HEK293 (cell line): ENCODE measurements around the gene SUPV3L1.

ENCODE experiments used
- CTCF ChIA-PET: fragments of 350-600 bp; formaldehyde crosslinking; extraction: SDS; loops from one replicate; lab custom pipeline; 2021; ENCODE audit warnings: antibody characterized with exemption; lab: Yijun Ruan, JAX
- POLR2A ChIA-PET: fragments of 300-600 bp; formaldehyde crosslinking; extraction: SDS; loops from one replicate; lab custom pipeline; 2020; ENCODE audit warnings: antibody characterized with exemption, inconsistent platforms; lab: Yijun Ruan, JAX
- H3K27ac ChIP-seq: fragments of 200-500 bp; sonication (Bioruptor generic); 2 replicates; pipeline ENCODE4 v1.5.1; 2014; ENCODE audit warnings: low read depth, low read length, control low read depth, inconsistent platforms; ENCODE audit errors: extremely low read depth
- H3K36me3 ChIP-seq, 2 experiments: fragments of 200-500 bp in 1 of 2; sonication (Bioruptor generic) in 1 of 2; 1 replicate in 1 of 2; 2 replicates in 1 of 2; pipeline ENCODE4 v1.5.1; 2014 to 2017; ENCODE audit warnings: inconsistent platforms in 2 of 2, low read length in 2 of 2; ENCODE audit not compliant: control insufficient read depth in 2 of 2, insufficient read depth in 1 of 2
- H3K4me1 ChIP-seq: fragments of 200-500 bp; sonication (Bioruptor generic); 2 replicates; pipeline ENCODE4 v1.5.1; 2014; ENCODE audit warnings: mild to moderate bottlenecking, low read length, inconsistent platforms; ENCODE audit not compliant: control insufficient read depth, insufficient read depth
- H3K4me3 ChIP-seq: 2 replicates; pipeline ENCODE4 v1.5.1; 2011; ENCODE audit warnings: low read depth, mild to moderate bottlenecking, control low read depth, low read length, moderate library complexity
- H3K9me3 ChIP-seq: fragments of 200-500 bp; sonication (Bioruptor generic); 2 replicates; pipeline ENCODE4 v1.5.1; 2014; ENCODE audit warnings: low read depth, low read length, inconsistent platforms; ENCODE audit not compliant: control insufficient read depth, insufficient read depth
- AEBP2 ChIP-seq: fragments of 450-650 bp; formaldehyde crosslinking; IDR thresholded peaks from 2 replicates; pipeline ENCODE4 v1.5.1; 2016; ENCODE audit warnings: missing biosample characterization, missing genetic modification characterization, borderline replicate concordance
- GLI4 ChIP-seq: fragments of 450-650 bp; formaldehyde crosslinking; IDR thresholded peaks from 2 replicates; pipeline ENCODE4 v1.5.1; 2016; ENCODE audit warnings: missing biosample characterization, missing genetic modification characterization
- INSM2 ChIP-seq: fragments of 450-650 bp; formaldehyde crosslinking; IDR thresholded peaks from 2 replicates; pipeline ENCODE4 v1.5.1; 2016; ENCODE audit warnings: missing biosample characterization, missing genetic modification characterization
- PRDM2 ChIP-seq: fragments of 450-650 bp; formaldehyde crosslinking; IDR thresholded peaks from 2 replicates; pipeline ENCODE4 v1.5.1; 2016; ENCODE audit warnings: missing biosample characterization, missing genetic modification characterization, borderline replicate concordance
- PRDM6 ChIP-seq: fragments of 450-650 bp; formaldehyde crosslinking; IDR thresholded peaks from 2 replicates; pipeline ENCODE4 v1.5.1; 2017; ENCODE audit warnings: missing biosample characterization, missing genetic modification characterization
- ZBTB44 ChIP-seq: fragments of 450-650 bp; IDR thresholded peaks from 2 replicates; pipeline ENCODE4 v1.5.1; 2018; ENCODE audit warnings: missing biosample characterization, mild to moderate bottlenecking, missing genetic modification characterization
- ZBTB49 ChIP-seq: fragments of 450-650 bp; formaldehyde crosslinking; IDR thresholded peaks from 2 replicates; pipeline ENCODE4 v1.5.1; 2016; ENCODE audit warnings: missing biosample characterization, missing genetic modification characterization, low read depth
- ZBTB6 ChIP-seq: fragments of 450-650 bp; formaldehyde crosslinking; IDR thresholded peaks from 2 replicates; pipeline ENCODE4 v1.5.1; 2017; ENCODE audit warnings: missing biosample characterization, missing genetic modification characterization
- ZIC2 ChIP-seq: fragments of 450-650 bp; formaldehyde crosslinking; IDR thresholded peaks from 2 replicates; pipeline ENCODE4 v1.5.1; 2016; ENCODE audit warnings: missing biosample characterization, missing genetic modification characterization
- ZNF280C ChIP-seq: fragments of 450-650 bp; formaldehyde crosslinking; IDR thresholded peaks from 2 replicates; pipeline ENCODE4 v1.5.1; 2016; ENCODE audit warnings: missing biosample characterization, missing genetic modification characterization
- ZNF398 ChIP-seq: fragments of 450-650 bp; formaldehyde crosslinking; IDR thresholded peaks from 2 replicates; pipeline ENCODE4 v1.5.1; 2017; ENCODE audit warnings: missing biosample characterization, missing genetic modification characterization
- ZNF664 ChIP-seq: fragments of 450-650 bp; formaldehyde crosslinking; IDR thresholded peaks from 2 replicates; pipeline ENCODE4 v1.5.1; 2016; ENCODE audit warnings: missing biosample characterization, missing genetic modification characterization

Gene SUPV3L1

GRCh38 chr10:69242852-69243212 is 62.8 kb downstream of the SUPV3L1 start:
- no peaks in the 10 kb centered on the region for H3K4me1 ChIP-seq
- no peaks in the 10 kb centered on the region for H3K9me3 ChIP-seq
- H3K4me3 ChIP-seq, result no peak overlapping the region
- no peaks in the 10 kb centered on the region for H3K36me3 ChIP-seq
- ChIA-PET CTCF (interaction anchor here (0.6 to 1.8 kb wide), 5 partner anchors 19 to 457 kb away, joined by 3 to 6 read pairs (median 3); no protein-coding TSS in a partner anchor), POLR2A (interaction anchor here (0.7 kb wide), 1 partner anchor 63 kb away, joined by 3 read pairs; no protein-coding TSS in a partner anchor)
- TF ChIP-seq ZBTB44 (tag by site-specific recombination), result no peak
- peak; percentile 10; the same call in 1 of the 2 replicates for TF ChIP-seq ZIC2
- no peak overlapping the region for H3K27ac ChIP-seq

GRCh38 chr10:69243817-69244216 is 63.8 kb downstream of the SUPV3L1 start:
- CTCF ChIA-PET, result interaction anchor here (0.6 to 0.8 kb wide), 2 partner anchors 20 to 149 kb away, joined by 3 to 4 read pairs; no protein-coding TSS in a partner anchor
- TF ChIP-seq INSM2 (tag by site-specific recombination) (no peak), AEBP2 (tag by site-specific recombination) (no peak), PRDM6 (tag by site-specific recombination) (no peak), ZNF398 (tag by site-specific recombination) (no peak), ZBTB49 (no peak), GLI4 (tag by site-specific recombination) (no peak), PRDM2 (no peak), ZBTB6 (tag by site-specific recombination) (no peak), ZNF280C (no peak), ZNF664 (tag by site-specific recombination) (no peak)

More at GRCh38 chr10:69243817-69244216, 63.8 kb downstream of the SUPV3L1 start:
- no peak overlapping the region for H3K27ac ChIP-seq
- H3K9me3 ChIP-seq, result no peaks in the 10 kb centered on the region
- H3K4me3 ChIP-seq, result no peak overlapping the region
- H3K4me1 ChIP-seq, result no peaks in the 10 kb centered on the region
- H3K36me3 ChIP-seq, result no peaks in the 10 kb centered on the region
- POLR2A ChIA-PET, result no interaction called here
